Measurements from ENCODE around the gene CTXN3.

CTXN3 gene

GRCh38 chr5:127649018-127649439 is at the start of gene CTXN3:
Gene CTXN3, plus strand, starts transcription at chr5:127649082. Its CDS starts 8,440 bp downstream, at chr5:127657522.
- DNase-seq (ENCODE audit: low read depth, low spot score), result no peak

- DNase-seq (ENCODE audit: low read depth, low spot score), result no peak
These were observed 49.6 kb upstream of the CTXN3 start for GRCh38 chr5:127599320-127599719.

- no peak for DNase-seq (ENCODE audit: low read depth, low spot score)
These were observed 49.0 kb upstream of the CTXN3 start for GRCh38 chr5:127599847-127600246.

- no peak for DNase-seq (ENCODE audit: low read depth, low spot score)
These were observed 47.8 kb upstream of the CTXN3 start for GRCh38 chr5:127601111-127601510.

GRCh38 chr5:127601601-127602000 is 47.3 kb upstream of the CTXN3 start:
- no peak for DNase-seq (ENCODE audit: low read depth, low spot score)

DNA sequence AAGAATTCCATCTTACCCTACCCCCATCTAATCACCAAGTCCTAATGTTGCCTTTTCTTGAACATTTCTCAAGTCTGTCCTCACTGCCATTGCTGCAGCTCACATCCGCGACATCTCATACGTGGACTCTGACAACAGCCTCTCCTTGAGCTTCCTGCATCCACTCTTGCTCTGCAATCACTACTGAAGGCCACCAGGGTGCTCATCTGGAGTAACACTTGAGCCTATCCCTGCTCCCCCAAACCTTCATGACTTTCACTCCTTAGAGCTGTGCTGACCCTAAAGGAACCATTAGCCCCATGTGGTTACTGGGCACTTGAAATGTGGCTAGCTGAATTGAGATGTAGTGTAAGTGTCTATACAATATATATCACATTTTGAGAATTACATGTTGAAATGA is 46.4 kb upstream of the CTXN3 start:
- no peak for DNase-seq (ENCODE audit: low read depth, low spot score)

DNA sequence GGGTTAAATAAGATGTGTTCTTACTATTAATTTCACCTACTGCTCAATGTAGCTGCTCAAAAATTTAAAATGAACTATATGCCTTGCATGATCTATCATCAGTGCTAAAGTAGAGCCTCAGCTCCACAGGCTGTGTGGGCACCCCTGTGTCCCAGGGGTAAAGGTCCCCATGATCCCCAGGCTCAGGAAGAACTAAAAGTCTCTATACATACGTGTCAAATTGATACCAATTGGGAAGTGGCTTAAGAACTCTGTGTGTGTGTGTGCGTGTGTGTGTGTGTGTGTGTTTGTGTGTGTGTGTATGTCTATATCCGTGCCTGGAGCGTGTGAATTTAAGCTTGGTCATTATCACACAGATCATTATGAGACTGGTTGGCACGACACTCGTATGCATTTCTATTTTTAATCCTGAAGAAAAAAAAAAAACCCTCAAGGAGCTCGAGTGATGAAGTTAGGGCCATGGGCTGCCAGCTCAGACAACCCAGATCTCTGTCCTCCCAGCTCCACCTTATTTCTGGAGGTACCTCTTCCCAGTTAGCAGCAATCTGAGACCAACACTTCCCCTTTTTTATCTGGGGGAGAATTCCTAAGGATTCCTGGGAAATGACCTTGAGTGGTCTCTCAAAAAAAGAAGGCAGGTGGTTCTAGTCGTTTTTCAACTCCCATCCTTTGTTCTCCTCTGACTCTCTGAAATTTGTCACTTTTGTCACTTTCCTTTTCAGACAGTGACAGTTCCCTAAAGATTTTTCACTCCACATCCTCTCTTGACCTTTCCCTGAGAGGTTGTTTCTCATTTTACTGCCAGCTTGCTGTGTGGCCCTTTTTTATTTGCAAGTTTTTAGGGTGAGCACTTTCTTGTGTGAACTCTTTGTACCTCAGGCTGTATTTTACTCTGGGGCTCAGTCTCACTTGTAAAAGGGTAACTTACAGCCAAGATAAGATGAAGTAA is 45.7 kb upstream of the CTXN3 start:
- DNase-seq (ENCODE audit: low read depth, low spot score), result no peak

- DNase-seq (ENCODE audit: low read depth, low spot score), result no peak
These were observed 40.7 kb upstream of the CTXN3 start for GRCh38 chr5:127608077-127608660.

DNA sequence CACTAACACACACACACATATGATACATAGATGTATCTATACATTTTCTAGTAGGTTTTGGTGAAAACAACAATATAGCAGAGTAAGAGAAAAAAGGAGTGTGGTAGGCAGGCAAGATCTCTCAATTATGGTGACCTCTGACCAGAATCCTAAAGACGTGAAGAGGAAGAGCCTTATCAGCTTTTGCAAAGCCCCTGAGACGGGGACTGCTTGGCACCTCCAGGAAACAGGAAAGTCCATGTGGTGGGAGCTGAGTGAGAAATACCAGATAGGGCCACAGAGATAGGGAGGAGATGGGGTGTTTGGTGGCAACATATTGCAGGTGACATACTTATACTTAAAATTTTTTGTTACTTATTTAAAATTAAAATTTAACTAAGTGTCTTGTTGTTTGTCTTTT is 39.9 kb upstream of the CTXN3 start:
- no peak for DNase-seq (ENCODE audit: low read depth, low spot score)

- DNase-seq (ENCODE audit: low read depth, low spot score), result no peak
These were observed 38.9 kb upstream of the CTXN3 start for GRCh38 chr5:127609957-127610356.

- no peak for DNase-seq (ENCODE audit: low read depth, low spot score)
These were observed 36.3 kb upstream of the CTXN3 start for GRCh38 chr5:127612441-127613141.

GRCh38 chr5:127615916-127616315 is 33.0 kb upstream of the CTXN3 start:
- DNase-seq (ENCODE audit: low read depth, low spot score), result no peak

GRCh38 chr5:127619908-127620479 is 28.9 kb upstream of the CTXN3 start:
- DNase-seq (ENCODE audit: low read depth, low spot score), result no peak

DNA sequence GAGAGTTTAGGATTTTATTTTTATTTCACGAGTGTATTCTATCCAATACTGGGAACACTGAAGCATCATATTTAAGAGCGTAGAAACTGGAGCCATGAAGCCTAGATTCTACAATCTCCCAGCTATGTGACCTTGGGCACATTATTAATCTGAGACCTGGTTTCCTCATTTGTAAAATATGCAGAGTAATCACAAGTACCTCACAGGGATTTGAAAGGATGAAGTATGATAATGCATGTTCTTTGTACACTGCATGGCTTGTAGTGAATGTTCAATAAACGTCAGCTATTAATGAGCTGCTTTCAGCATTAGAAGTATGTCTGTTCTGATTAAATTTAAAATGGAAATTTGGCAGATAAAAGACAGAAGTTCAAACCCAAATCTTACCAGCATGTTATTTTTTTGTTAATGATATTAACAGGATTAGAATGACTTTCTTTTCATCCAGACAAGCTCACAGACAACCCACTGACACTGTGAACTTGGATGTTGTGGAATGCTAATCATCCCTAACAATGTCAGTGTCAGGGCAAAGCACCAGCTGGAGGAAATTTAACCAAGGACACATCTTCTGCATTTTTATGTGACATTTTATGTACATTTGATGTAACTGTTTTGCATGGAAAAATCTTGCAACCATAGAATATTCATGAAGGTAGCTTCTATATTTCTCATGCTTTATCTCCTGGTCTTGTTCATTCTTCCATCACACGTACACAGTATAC is 27.1 kb upstream of the CTXN3 start:
- no peak for DNase-seq (ENCODE audit: low read depth, low spot score)

- no peak for DNase-seq (ENCODE audit: low read depth, low spot score)
These were observed 14.9 kb upstream of the CTXN3 start for GRCh38 chr5:127634007-127634406.

- DNase-seq (ENCODE audit: low read depth, low spot score), result no peak
These were observed 9.1 kb upstream of the CTXN3 start for GRCh38 chr5:127639828-127640227.

GRCh38 chr5:127642949-127643348 is 5.9 kb upstream of the CTXN3 start:
- no peak for DNase-seq (ENCODE audit: low read depth, low spot score)

DNA sequence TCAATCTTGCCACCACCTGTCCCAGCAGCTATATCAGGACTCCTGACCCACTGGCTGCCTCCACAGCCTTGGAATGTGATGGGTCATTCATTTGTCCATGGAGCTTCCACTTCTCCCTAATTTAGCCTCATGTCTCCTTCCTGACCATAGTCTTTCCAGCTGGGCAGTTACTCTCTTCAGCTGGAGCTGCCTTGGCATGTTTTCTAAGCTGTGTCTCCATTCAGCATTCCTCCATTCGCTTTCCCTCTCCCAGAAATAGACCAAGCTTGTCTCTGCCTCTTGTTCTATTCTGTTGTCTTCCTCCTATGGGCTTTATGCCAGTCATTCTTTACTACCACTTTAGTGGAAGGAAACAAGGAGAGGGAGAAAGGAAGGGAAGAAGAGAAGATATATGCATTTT is 5.3 kb upstream of the CTXN3 start:
- DNase-seq (ENCODE audit: low read depth, low spot score), result no peak

DNA sequence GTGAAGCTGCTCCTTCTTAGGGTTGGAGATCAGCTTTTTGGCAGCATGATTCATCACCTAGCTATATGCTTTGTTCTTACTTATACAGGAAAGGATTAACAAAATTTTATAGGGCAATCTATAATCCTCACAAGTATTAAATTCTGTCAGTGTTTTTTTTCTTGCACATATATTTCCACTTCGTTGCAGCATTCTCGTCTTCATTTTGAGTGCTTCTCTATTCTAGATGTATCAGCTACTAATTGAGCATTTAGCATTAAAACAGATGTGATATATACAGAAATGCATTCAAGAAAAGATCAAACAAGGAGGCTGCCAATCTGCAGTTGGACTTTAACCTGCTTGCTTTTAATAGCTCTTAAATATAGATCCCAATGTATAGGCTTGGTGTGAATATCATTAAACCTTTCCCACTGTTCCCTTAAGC is 3.6 kb upstream of the CTXN3 start:
- no peak for DNase-seq (ENCODE audit: low read depth, low spot score)

DNA sequence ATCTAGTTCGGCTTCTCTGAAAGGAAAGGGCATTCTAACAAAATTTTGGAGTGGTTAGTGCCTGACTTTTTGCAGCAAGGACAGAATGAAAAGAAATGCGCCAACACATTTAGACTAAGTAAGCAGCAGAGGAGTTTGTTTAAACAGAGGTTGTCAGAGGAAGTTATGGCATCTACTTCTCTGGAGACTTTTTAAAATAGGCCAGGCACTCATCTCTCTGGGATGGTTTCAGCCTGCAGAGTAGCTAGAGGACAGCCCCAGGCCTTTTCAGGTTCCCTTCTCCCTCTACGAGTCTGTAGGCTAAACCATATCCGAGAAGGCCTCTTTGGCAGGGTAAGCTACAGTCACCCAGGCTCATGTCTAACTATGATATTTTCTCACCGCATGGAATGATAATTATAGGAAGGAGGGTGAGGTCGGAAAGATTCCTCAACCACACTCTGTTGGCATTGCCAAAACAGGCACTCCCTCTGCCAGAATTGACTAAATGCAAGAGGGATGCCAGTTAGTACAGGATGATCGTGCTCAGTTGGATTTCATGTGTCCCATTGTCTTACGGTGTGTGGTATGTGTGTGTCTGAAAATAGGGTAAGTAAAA is 1.4 kb upstream of the CTXN3 start:
- DNase-seq (ENCODE audit: low read depth, low spot score), result no peak

DNA sequence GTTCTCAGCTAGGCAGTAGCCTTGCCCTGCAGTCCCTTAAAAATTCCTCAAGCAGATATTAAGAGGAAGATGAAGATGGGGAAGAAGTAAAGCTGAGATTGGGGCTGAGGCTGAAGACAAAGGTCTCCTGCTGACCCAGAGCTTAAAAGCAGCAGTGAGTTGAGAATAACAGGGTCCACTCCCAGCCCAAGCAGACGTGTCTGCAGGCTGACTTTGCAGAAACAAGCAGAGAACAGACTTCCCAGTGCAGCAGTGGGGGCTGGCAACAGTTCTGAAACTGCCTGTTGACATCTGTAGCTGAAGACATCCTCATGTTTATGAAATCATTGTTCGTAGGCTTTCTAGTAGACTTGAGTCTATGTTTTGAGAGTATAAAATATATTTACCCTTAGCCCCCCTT is 1.1 kb downstream of the CTXN3 start:
- DNase-seq (ENCODE audit: low read depth, low spot score), result no peak
